Stimulated activated CD4-positive, alpha-beta T cell treated with anti-CD3 and anti-CD28 coated beads, Interleukin-12 subunit alpha, Interleukin-12 subunit beta, amount 100 ng/mL, for 24 hours (primary cell): ENCODE measurements around the gene HCFC1R1.
"Not testable (repeated sequence)": the region's sequence is repeated elsewhere in the genome, so short reads cannot be mapped to it uniquely, and the experiment has no call there.

ENCODE experiments used
- DNase-seq, 2 experiments: peaks; one replicate each; pipeline ENCODE4 v3.0.0-alpha.2; 2020; ENCODE audit warnings: low read depth in 2 of 2

The HCFC1R1 gene

DNA sequence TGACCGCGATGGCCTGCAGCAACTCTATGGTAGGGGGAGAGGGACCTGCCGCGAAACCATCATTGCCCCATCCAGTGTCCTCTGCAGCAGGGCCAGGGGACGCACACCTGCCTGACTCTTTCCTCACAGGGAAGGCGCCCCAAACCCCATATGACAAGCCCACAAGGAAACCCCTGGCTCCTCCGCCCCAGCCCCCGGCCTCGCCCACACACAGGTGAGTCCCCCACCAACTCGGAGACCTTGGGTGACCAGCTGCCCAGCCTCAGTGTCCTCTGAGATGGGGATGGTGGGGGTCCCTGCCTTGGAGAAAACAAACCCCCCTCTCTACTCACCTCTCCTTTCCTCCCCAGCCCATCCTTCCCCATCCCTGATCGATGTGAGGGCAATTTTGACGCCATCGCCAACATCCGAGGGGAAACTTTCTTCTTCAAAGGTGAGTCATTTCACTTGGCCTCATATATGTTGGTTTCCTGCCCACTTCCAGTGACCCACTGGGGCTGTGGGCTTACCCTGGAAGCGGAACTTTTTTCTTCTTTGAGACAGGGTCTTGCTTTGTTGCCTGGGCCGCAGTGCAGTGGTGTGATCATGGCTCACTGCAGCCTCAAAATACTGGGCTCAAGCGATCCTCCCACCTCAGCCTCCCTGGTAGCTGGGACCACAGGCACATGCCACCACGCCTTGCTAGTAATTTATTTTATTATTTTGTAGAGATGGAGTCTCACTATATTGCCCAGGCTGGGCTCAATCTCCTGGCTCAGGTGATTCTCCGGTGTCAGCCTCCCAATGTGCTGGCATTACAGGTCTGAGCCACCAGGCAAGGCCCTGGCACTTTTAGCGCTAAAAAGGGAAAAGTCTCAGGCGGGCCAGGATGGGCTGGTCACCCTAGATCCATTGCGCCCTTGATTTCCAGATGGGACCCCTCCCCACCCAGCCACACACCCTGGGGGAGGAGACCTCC is 33.7 kb upstream of the HCFC1R1 start:
- no peak for DNase-seq

DNA sequence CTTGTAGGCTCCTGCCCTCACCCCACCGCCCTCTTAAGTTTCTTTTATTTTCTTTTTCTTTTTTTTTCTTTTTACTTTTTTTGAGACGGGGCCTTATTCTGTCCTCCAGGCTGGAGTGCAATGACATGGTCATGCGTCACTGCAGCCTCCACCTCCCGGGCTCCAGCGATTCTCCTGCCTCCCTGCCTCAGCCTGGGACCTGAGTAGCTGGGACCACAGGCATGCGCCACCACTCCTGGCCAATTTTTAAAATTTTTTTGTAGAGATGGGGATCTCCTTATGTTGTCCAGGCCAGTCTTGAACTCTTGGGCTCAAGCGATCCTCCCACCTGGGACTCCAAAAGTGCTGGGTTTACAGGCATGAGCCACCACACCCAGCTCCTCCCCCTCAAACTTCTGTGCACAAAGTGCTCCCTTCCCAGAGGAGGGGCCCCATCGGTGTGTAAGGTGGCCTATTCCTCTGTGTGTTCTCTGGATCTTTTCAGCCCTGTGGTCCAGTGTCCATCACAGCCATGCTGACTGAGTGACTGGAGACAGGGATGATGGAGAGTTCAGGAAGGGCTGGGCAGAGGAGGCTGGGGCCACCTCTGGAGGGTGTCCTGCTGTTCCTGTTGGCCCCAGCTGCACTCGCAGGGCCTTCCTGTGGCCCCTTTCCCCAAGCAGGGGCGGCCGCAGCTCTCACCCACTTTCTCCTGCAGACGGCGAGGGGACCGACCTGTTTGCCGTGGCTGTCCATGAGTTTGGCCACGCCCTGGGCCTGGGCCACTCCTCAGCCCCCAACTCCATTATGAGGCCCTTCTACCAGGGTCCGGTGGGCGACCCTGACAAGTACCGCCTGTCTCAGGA is 32.8 kb upstream of the HCFC1R1 start:
- DNase-seq, result no peak

DNA sequence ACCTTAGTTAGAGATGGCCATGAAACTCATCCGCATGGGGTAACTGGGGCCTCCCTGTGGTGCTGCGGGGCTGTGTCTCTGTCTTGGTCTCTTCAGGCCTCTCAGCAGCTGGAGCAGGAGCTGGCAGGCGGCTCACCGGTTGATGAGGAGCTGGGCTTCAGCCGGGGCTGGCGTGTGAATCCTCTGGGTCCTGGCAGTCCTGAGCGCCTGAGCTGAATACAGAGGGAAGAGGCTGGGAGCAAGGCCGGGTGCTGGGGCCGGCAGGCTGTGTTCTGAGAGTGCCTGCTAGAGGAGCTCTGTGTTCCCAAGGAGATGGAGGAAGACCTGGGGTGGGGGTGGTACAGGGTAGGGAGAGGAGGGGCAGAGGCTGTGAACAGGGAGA is 32.0 kb upstream of the HCFC1R1 start:
- DNase-seq, result not testable (repeated sequence)

DNA sequence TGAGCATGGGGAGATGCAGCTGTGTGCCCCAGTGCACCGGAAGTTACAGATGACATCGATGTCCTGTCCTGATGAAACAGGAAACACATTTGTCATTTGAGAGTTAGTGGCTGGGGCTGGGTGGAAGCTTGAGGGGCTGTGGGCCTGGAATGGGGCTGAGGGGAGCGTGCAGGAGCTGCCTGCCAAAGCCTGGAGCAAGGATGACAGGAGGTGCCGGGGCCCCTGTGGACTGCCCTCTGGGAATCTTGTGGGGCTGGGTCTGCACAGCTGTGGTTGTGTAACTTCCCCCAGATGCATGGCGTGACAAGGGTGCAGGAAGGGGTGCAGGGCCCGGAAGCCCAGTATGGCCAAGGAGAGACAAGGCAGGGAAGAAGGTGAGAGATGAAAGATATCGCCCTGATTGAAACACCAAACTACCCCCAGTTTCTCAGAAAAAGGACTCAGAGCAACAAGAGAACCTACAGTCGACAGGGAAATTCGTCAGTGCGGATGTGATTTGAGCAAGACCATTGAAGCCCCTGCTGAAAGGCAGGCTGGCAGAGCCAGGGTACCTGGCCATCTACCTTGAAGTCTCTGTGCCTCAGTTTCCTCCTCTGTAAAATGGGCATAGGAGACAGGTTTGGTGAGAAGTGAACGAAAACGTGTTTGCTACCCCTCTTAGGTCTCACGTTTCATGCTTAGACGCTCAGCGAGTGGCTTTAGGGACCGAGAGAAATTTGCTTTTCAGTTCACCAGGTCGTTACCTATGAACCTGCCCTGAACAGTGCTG is 31.4 kb upstream of the HCFC1R1 start:
- no peak for DNase-seq

DNA sequence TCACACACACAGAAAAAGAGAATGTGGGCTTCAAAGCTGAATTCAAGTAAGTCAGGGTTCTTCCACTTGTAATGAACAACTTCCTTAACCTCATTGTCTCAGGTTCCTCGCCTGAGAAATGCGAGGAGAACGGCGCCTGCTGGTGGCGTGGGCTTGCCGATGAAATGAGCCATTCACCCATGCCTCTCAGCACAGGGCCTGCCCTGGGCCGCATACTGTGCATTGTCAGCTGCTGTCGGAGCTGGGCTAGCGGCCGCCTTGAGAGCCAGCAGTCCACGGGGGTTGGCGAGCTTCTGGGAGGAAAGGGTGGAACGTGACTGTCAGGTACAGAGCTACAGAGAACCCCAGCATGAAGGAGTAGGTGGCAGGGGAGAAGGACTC is 29.6 kb upstream of the HCFC1R1 start:
- not testable (repeated sequence) for DNase-seq

DNA sequence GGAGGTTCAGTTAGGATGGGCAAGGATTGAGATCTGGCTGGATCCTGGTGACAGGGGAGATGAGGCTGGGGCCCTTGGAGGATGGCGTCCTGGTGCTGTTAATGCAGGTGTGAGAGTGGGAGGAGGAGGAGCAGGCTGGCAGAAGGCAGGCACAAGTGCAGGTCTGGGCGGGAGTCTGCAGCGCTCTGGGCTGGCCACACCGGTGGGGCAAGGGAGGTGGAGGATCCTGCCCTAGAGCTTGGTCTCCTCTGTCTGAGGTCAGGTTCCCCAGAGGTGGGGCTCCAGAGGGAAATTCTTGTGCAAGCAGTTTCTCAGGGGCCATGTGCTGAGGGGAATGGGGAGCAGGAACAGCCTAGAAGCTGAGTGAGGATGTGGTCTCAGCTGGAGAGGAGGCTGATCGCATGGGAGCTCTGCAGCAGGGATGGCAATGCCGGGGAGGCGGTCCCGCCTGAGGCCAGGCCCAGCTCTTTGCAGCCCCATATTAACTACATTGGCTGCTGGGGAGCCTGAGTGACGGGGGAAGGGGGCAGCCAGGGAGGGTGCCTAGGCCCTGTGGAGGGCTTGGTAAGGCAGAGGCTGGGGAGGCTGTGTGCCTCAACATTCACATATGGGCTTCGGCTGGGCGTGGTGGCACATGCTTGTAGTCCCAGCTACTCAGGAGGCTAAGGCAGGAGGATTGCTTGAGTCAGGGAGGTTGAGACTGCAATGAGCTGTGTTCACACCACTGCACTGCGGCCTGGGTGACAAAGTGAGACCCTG is 29.0 kb upstream of the HCFC1R1 start:
- not testable (repeated sequence) for DNase-seq

DNA sequence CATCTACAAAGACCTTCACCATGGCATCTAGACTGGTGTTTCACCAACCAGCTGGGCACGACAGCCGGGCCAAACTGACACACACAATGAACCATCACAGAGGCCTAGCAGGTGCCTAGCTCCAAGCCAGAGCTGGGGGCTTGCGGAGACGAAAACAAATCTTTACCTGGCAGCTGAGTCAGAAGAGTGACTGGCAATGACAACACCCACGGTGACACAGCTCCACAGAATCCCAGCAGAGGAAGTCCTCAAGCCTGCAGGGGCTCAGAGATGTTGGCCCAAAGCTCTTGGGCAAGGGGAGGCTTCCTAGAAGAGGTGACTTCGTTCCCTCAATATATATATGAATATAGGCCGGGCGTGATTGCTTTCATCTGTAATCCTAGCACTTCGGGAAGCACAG is 27.8 kb upstream of the HCFC1R1 start:
- DNase-seq, result no peak

DNA sequence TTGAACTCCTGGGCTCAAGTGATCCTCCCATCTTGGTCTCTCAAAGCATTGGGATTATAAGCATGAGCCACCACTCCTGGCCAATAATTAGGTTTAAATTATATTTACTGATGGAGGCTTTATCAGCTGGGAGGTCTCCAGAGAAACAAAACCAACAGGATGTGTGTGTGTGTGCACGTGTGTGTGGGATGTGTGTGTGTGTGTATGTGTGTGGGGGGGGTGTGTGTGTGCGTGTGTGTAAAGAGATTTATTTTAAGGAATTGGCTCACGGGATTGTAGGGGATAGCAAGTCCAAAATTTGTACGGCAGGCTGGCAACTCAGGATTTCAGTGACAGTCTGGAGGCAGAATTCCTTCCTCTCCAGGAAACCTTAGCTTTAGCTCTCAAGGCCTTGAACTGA is 27.3 kb upstream of the HCFC1R1 start:
- no peak for DNase-seq

DNA sequence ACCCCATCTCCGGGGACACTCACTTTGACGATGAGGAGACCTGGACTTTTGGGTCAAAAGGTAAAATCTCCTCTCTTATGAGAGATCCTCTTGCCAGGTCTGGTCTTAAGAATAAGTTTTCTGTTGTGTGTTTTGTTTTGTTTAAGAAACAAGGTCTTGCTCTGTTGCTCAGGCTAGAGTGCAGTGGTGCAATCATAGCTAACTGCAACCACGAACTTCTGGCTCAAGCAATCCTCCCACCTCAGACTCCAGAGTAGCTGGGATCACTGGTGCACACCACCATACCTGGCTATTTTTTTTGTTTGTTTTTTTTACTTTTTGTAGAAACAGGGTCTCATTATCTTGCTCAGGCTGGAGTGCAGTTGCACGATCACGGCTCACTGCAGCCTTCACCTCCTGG is 26.7 kb upstream of the HCFC1R1 start:
- DNase-seq, result no peak

DNA sequence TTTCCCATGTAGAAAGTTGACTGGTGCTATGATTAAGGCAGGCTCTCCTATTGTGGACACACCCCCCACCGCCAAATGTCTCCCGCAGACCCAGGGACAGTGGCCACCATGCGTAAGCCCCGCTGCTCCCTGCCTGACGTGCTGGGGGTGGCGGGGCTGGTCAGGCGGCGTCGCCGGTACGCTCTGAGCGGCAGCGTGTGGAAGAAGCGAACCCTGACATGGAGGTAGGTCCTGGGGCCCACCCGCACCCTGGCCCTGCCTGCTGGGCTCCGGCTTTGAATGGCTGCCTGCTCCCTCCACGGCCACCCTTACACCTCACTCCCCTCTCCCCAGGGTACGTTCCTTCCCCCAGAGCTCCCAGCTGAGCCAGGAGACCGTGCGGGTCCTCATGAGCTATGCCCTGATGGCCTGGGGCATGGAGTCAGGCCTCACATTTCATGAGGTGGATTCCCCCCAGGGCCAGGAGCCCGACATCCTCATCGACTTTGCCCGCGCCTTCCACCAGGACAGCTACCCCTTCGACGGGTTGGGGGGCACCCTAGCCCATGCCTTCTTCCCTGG is 26.3 kb upstream of the HCFC1R1 start:
- DNase-seq, result no peak

DNA sequence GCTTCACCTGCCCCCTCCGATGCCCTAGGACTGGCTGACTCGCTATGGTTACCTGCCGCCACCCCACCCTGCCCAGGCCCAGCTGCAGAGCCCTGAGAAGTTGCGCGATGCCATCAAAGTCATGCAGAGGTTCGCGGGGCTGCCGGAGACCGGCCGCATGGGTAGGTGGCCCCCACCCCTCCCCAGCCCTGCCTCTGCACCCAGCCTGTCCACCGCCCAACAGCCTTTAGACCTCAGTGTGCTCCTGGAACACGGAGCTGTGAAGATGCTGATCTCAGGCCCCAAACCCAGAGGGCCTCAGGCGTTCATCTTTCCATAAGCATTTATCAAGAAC is 23.6 kb upstream of the HCFC1R1 start:
- DNase-seq, result no peak

DNA sequence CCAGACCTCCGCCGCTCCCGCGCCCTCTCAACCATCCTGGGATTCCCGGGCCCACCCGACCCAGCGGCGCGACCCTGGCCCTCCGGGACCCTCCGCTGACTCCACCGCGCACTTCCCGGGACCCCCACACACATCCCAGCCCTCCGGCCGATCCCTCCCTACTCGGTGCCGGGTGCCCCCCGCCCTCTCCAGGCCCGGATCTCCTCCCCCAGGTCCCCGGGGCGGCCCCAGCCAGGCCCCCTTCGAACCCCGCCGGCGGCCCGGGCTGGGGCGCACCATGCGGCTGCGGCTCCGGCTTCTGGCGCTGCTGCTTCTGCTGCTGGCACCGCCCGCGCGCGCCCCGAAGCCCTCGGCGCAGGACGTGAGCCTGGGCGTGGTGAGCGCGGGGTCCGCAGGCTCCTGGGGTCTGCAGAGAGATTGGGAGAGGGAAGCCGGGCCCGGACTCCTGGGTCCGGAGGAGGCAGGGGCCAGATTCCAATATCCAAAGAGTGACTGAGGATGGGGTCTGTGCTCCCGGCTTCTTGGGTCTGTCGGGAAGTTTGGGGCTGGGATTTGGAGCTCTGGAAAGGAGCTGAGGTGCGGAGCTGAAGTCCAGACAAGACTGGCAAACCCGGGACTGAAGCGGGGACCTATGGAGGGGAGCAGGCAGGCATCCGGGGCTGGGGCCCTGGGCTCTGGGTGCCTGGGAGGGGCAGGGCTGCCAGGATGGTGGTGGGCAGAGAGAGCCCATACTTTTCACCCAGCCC is 23.1 kb upstream of the HCFC1R1 start:
- DNase-seq, result no peak

DNA sequence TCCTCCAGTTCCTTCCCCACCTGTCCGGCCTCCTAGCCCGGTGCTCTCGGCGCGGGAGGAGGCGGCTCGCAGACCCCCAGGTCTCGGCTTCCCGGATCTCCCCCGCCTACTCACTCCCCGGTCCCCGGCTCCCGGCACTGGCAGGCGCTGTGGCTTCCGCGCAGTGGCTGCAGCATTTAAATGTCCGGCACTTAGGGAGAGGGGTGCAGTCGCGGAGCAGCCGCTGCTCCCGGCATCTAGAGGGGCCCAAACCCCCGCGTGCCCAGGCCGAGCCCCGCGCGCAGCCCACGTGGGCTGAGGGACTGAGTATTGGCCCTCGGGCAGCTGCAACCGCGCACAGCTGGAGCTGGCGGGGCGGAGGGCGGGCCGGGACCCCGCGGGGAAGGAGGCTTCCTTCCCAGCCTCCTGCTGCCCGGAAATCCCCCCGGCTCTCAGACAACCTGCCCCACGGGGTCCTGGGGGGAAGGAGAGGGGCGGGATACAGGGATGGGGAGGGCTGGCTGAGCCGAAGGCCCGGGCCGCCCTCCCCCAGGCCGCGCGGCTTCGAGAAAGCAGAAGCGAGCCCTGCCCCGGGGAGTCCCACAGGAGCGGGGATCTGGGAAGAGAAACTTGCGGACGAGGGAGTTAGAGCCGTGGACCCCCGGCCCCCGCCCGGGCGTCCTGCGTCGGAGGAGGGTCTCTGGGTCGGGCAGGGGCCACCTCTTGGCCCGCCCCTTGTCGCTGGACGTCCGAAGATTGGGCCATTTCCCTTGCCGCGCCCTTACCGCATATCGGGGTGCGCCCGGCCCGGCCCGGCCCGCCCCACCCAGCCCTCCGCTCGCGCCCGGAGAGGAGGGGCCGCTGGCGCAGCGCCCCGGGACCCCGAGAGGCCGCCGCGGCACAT is 22.3 kb upstream of the HCFC1R1 start, which contains the start of gene MMP25:
Gene MMP25 (plus strand): TSS at position 804 of the 883 bp plus-strand sequence. CDS start 357 bp downstream, outside the sequence.
- no peak for DNase-seq

DNA sequence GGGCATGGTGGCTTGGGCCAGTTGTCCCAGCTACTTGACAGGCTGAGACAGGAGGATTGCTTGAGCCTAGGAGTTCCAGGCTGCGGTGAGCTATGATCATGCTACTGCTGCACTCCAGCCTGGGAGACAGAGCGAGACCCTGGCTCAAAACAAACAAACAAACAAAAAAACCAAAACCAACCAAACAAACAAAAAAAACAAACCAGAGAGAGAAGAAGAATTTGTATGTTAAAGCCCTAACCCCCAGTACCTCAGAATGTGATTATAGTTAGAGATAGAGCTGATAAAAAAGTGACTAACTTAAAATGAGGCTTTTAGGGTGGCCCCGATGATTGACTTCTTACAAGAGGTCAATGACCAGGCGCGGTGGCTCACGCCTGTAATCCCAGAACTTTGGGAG is 21.0 kb upstream of the HCFC1R1 start:
- no peak for DNase-seq

DNA sequence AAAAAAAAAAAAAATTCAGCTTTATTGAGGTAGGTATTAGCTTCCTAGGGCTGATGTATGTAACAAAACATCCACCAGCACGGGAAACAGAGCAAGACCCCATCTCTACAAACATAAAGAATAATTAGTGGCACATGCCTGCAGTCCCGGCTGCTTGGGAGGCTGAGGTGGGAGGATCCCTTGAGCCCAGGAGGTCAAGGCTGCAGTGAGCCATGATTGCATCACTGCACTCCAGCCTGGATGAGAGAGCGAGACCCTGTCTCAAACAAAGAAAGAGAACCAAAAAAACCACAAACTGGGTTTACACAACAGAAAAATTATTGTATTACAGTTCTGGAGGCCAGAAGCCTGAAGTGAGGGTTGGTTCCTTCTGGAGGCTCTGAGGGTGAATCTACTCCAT is 18.6 kb upstream of the HCFC1R1 start:
- DNase-seq, result no peak

DNA sequence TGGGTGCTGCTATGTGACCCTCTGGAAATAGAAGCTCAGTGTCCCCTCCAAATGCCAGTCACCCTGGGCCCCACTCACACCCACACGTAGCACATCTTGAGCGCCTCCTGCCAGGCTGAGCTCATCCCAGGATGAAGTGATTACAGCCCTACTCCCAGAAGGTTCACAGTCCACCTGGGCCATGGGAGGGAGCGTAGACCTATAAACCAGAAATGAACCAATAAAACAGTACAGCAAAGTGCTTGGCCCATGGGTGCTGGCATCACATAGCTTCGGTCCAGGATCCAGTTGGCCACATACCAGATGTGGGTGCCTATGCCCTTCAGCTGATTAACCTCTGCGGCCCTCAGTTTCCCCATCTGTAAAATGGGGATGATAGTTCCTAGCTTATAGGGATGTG is 15.2 kb upstream of the HCFC1R1 start:
- DNase-seq, result no peak

DNA sequence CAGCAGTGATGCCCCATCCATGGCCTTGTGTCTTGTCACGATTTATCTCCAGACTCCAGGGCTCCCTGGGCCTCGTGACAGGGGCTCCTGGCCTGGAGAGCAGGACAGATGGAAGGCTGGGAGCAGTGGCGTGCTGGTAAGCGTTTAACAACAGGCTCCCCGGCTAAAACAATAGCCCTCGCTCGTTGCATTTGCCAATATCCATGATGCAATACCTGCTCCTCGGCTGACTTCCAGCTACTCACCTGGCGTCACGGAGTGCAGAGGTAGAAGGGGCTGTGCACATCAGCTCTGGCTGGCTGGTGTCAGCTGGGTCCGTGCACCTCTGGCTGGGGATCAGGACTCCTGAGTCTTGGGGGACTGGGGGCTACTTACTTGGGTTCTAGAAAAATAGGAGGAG is 14.5 kb upstream of the HCFC1R1 start:
- no peak for DNase-seq

DNA sequence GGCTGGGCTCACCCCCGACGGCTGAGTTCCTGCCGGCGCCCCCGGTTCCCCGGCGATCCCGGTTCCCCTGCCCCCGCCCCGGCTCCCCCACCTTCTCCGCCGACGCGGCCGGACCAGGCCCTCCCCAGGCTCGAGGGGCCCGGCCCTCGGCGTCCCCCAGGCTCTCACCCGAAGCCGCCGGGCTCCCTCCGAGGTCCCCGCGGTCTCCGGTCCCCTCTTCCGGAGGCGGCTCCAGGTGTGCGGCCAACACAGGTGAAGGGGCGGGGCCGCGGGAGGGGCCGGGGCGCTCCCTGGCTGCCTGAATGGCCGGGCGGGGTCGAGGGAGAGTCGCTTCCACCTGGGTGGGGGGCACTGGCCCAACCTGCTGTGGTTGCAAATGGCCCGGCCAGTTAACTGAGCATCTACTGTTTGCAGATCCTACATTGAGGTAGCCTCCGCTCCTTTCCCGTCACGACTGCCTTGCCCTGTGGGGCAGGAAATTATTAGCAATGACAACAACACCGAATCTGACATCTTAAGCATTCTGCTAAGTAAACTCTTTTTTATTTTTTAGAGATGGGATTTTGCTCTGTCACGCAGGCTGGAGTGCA is 13.1 kb upstream of the HCFC1R1 start, which contains the start of gene BICDL2:
Gene BICDL2 (minus strand): TSS at position 219 of the 590 bp plus-strand sequence. CDS start 1,448 bp downstream, outside the sequence.
- DNase-seq, result no peak
